HG02981 (cell line): Measurements from ENCODE around the gene VIPR2.
"Not testable (repeated sequence)": the region's sequence is repeated elsewhere in the genome, so short reads cannot be mapped to it uniquely, and the experiment has no call there.

Experiments
- ATAC-seq: cut with Tn5 transposase; IDR thresholded peaks from one replicate; pipeline ENCODE4 v1.9.1; 2021; ENCODE audit warnings: mild to moderate bottlenecking, moderate library complexity; ENCODE audit not compliant: unreplicated experiment

Gene VIPR2

GRCh38 chr7:159144758-159145489, at the start of gene VIPR2:
TSS of gene VIPR2 (minus strand) at chr7:159144867. CDS start at chr7:159144771, 96 bp downstream.
- ATAC-seq, result no peak

GRCh38 chr7:159193543-159194090, 49.0 kb upstream of the VIPR2 start:
- ATAC-seq, result no peak

GRCh38 chr7:159192725-159193453, 48.2 kb upstream of the VIPR2 start:
- ATAC-seq, result no peak

- ATAC-seq, result no peak
Measured at GRCh38 chr7:159192013-159192412, 47.3 kb upstream of the VIPR2 start.

- no peak for ATAC-seq
Measured at GRCh38 chr7:159191236-159191635, 46.6 kb upstream of the VIPR2 start.

- ATAC-seq, result no peak
Measured at GRCh38 chr7:159188011-159188410, 43.3 kb upstream of the VIPR2 start.

- ATAC-seq, result no peak
Measured at GRCh38 chr7:159179241-159179640, 34.6 kb upstream of the VIPR2 start.

- ATAC-seq, result no peak
Measured at GRCh38 chr7:159177284-159177953, 32.8 kb upstream of the VIPR2 start.

GRCh38 chr7:159175792-159176191, 31.1 kb upstream of the VIPR2 start:
- no peak for ATAC-seq

- not testable (repeated sequence) for ATAC-seq
Measured at GRCh38 chr7:159175100-159175499, 30.4 kb upstream of the VIPR2 start.

- ATAC-seq, result no peak
Measured at GRCh38 chr7:159172400-159172799, 27.7 kb upstream of the VIPR2 start.

- ATAC-seq, result no peak
Measured at GRCh38 chr7:159169391-159169790, 24.7 kb upstream of the VIPR2 start.

- no peak for ATAC-seq
Measured at GRCh38 chr7:159167139-159167538, 22.5 kb upstream of the VIPR2 start.

- ATAC-seq, result no peak
Measured at GRCh38 chr7:159166530-159166929, 21.9 kb upstream of the VIPR2 start.

- ATAC-seq, result no peak
Measured at GRCh38 chr7:159165352-159165751, 20.7 kb upstream of the VIPR2 start.

GRCh38 chr7:159163703-159164301, 19.1 kb upstream of the VIPR2 start:
- not testable (repeated sequence) for ATAC-seq

GRCh38 chr7:159162050-159162626, 17.5 kb upstream of the VIPR2 start:
- not testable (repeated sequence) for ATAC-seq

GRCh38 chr7:159160450-159160849, 15.8 kb upstream of the VIPR2 start:
- ATAC-seq, result no peak

GRCh38 chr7:159159731-159160130, 15.1 kb upstream of the VIPR2 start:
- ATAC-seq, result no peak

- ATAC-seq, result no peak
Measured at GRCh38 chr7:159158888-159159405, 14.3 kb upstream of the VIPR2 start.
